CD14-positive monocyte (primary cell): Measurements from ENCODE around the gene CEP250. TPM values are rescaled to one million over a fixed set of nuclear protein-coding genes. Genes with fewer than 3 reads are reported as not detected.

Experiments
- DNase-seq, 3 donors: peaks; one replicate each; pipeline ENCODE4 v3.0.0-alpha.2; 2011 to 2022
- H2AFZ ChIP-seq: 2 replicates; pipeline ENCODE4 v1.6.0; 2012; ENCODE audit warnings: mild to moderate bottlenecking, low read depth, low read length, inconsistent platforms; ENCODE audit not compliant: insufficient read depth, poor library complexity, severe bottlenecking
- H3K27ac ChIP-seq, 2 donors: 1 replicate in 1 of 2; 2 replicates in 1 of 2; pipeline ENCODE4 v1.5.1; 2012 to 2013; ENCODE audit warnings: low read length in 2 of 2, control low read depth in 1 of 2, inconsistent platforms in 1 of 2, low read depth in 1 of 2, mild to moderate bottlenecking in 1 of 2
- H3K27me3 ChIP-seq, 2 donors: one replicate each; pipeline versions ENCODE4 v1.6.0 to v1.6.1; 2011 to 2013; ENCODE audit warnings: low read length in 2 of 2; ENCODE audit not compliant: control insufficient read depth in 2 of 2, insufficient read depth in 2 of 2
- H3K36me3 ChIP-seq, 2 donors: replicated peaks in 1 of 2; 1 replicate in 1 of 2; 2 replicates in 1 of 2; pipeline versions ENCODE4 v1.5.1 to v1.6.1; 2012 to 2013; ENCODE audit warnings: low read length in 2 of 2, control low read depth in 1 of 2, inconsistent platforms in 1 of 2, mild to moderate bottlenecking in 1 of 2; ENCODE audit not compliant: insufficient read depth in 2 of 2, control insufficient read depth in 1 of 2
- H3K4me1 ChIP-seq, 2 donors: 1 replicate in 1 of 2; 2 replicates in 1 of 2; pipeline versions ENCODE4 v1.5.1 to v1.6.1; 2012 to 2013; ENCODE audit warnings: low read length in 2 of 2, control low read depth in 1 of 2, inconsistent platforms in 1 of 2, mild to moderate bottlenecking in 1 of 2, moderate library complexity in 1 of 2; ENCODE audit not compliant: insufficient read depth in 2 of 2, control insufficient read depth in 1 of 2
- H3K4me2 ChIP-seq: replicated peaks from 2 replicates; pipeline ENCODE3; 2012; ENCODE audit warnings: low read length, moderate library complexity, mild to moderate bottlenecking; ENCODE audit not compliant: poor library complexity, severe bottlenecking; ENCODE audit errors: extremely low read depth
- H3K4me3 ChIP-seq, 3 experiments: fragments of 200-600 bp in 1 of 3; sonication (generic) in 1 of 3; replicated peaks in 1 of 3; 1 replicate in 2 of 3; 2 replicates in 1 of 3; pipeline ENCODE4 v1.5.1; 2011 to 2013; ENCODE audit warnings: low read length in 3 of 3, mild to moderate bottlenecking in 3 of 3, control low read depth in 2 of 3, low read depth in 2 of 3, inconsistent platforms in 1 of 3, moderate library complexity in 1 of 3
- H3K79me2 ChIP-seq: 2 replicates; pipeline ENCODE4 v1.6.0; 2012; ENCODE audit warnings: mild to moderate bottlenecking, control low read depth, inconsistent platforms, low read length, moderate library complexity; ENCODE audit not compliant: insufficient read depth
- H3K9ac ChIP-seq: 2 replicates; pipeline ENCODE4 v1.6.0; 2017; ENCODE audit warnings: low read length, mild to moderate bottlenecking; ENCODE audit not compliant: insufficient read depth, poor library complexity, severe bottlenecking
- H3K9me3 ChIP-seq, 2 donors: replicated peaks in 1 of 2; 1 replicate in 1 of 2; 2 replicates in 1 of 2; pipeline versions ENCODE4 v1.5.1 to v1.6.1; 2012 to 2013; ENCODE audit warnings: low read length in 2 of 2, control low read depth in 1 of 2; ENCODE audit not compliant: control insufficient read depth in 1 of 2, insufficient read depth in 1 of 2
- H4K20me1 ChIP-seq: 2 replicates; pipeline ENCODE4 v1.6.0; 2012; ENCODE audit warnings: mild to moderate bottlenecking, low read length, control low read depth, moderate library complexity; ENCODE audit not compliant: insufficient read depth
- H3K27ac Mint-ChIP-seq, 7 donors: one replicate each; pipeline ENCODE4 v1.8.0; 2020; ENCODE audit warnings: mild to moderate bottlenecking in 7 of 7, mixed read lengths in 7 of 7, moderate library complexity in 6 of 7, inconsistent platforms in 2 of 7
- H3K27me3 Mint-ChIP-seq, 3 donors: one replicate each; pipeline ENCODE4 v1.8.0; 2021 to 2022; ENCODE audit warnings: low read depth in 3 of 3, mild to moderate bottlenecking in 3 of 3, mixed read lengths in 3 of 3, moderate library complexity in 3 of 3, inconsistent platforms in 1 of 3
- H3K36me3 Mint-ChIP-seq, 2 donors: one replicate each; pipeline ENCODE4 v1.8.0; 2020; ENCODE audit warnings: mixed read lengths in 2 of 2, inconsistent platforms in 1 of 2, mild to moderate bottlenecking in 1 of 2
- H3K4me1 Mint-ChIP-seq: one replicate; pipeline ENCODE4 v1.8.0; 2020; ENCODE audit warnings: mild to moderate bottlenecking, mixed read lengths
- H3K4me3 Mint-ChIP-seq, 2 donors: one replicate each; pipeline ENCODE4 v1.8.0; 2020; ENCODE audit warnings: mild to moderate bottlenecking in 2 of 2, mixed read lengths in 2 of 2, moderate library complexity in 1 of 2
- H3K9me3 Mint-ChIP-seq, 7 donors: one replicate each; pipeline ENCODE4 v1.8.0; 2020 to 2022; ENCODE audit warnings: mixed read lengths in 7 of 7, mild to moderate bottlenecking in 6 of 7, moderate library complexity in 6 of 7, inconsistent platforms in 2 of 7
- CTCF ChIP-seq: fragments of 200-600 bp; IDR thresholded peaks from one replicate; pipeline ENCODE4 v1.8.0; 2022; ENCODE audit warnings: antibody characterized with exemption, mild to moderate bottlenecking
- WGBS: methylation state at CpG from one replicate; pipeline ENCODE4 v1.1.5; 2013; ENCODE audit warnings: missing lambda C conversion rate; ENCODE audit not compliant: insufficient coverage; 5-methylcytosine and 5-hydroxymethylcytosine counted together
- intact Hi-C, 2 donors: fragments of 100-400 bp; cut with micrococcal nuclease; formaldehyde crosslinking; loops; one replicate each; pipeline versions ENCODE4 v1.15.0 to v1.15.1; 2023
- polyA plus RNA-seq, 3 donors: library from polyadenylated mRNA; depleted of rRNA in 1 of 3; unstranded in 2 of 3; stranded (reverse) in 1 of 3; fragments of 300-500 nt in 2 of 3; fragments of >200 nt in 1 of 3; fragmentation: Illumina TruSeq in 2 of 3; gene quantifications; 1 replicate in 2 of 3; 2 replicates in 1 of 3; pipeline ENCODE4 v1.2.3, GENCODE V29; 2012 to 2021
- small RNA-seq: library from RNA; depleted of rRNA; stranded (forward); fragments of <200 nt; gene quantifications from one replicate; pipeline ENCODE3, GENCODE V24; 2012; ENCODE audit warnings: low read depth; ENCODE audit not compliant: insufficient read length

The CEP250 gene
- polyA plus RNA-seq, 3 donors = 0.81 to 5.9 (median 1.2) TPM

- intact Hi-C loops = no loop called here
- Histone ChIP-seq H3K4me2 (no peak overlapping the region), H3K9ac (no peak overlapping the region), H4K20me1 (no peaks in the 10 kb centered on the region), H3K9me3 (no peaks in the 10 kb centered on the region), H3K4me1 (no peaks in the 10 kb centered on the region), H2AFZ (no peak overlapping the region), H3K4me3 (no peak overlapping the region), H3K27ac (no peak overlapping the region), H3K27me3 (no peaks in the 10 kb centered on the region), H3K36me3 (no peaks in the 10 kb centered on the region), H3K79me2 (no peaks in the 10 kb centered on the region)
- no peak for TF ChIP-seq CTCF
- Mint-ChIP-seq H3K4me1 (no peaks in the 10 kb centered on the region), H3K36me3 (no peaks in the 10 kb centered on the region), H3K27me3 (peaks cover 6 to 13% (median 7%) of the 10 kb centered on the region in 3 donors), H3K27ac (no peak overlapping the region), H3K9me3 (no peaks in the 10 kb centered on the region), H3K4me3 (no peak overlapping the region)
- 95% methylated on average over 7 of the region's 7 CpGs for WGBS
- DNase-seq = no peak
These were observed 109.5 kb downstream of the CEP250 start for GRCh38 chr20:35564905-35565304.

DNA sequence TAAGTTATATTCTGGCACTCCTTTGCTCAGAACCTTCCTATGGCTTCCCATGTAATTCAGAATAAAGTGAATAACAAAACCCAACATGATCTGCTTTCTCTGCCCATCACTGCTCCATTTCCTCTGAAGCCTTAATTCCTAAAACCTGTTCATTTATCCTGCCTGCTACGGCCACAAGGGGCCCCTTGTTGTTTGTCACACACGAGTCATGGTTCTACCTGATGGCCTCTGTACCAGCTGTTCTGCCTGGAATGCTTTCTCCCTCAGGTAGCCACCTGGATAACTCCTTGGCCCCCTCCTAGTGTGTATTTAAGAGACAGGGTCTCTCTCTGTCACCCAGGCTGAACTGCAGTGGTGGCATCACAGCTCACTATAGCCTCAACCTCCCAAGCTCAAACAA lies 113.2 kb downstream of the CEP250 start:
- TF ChIP-seq CTCF = peak; percentile 11
- intact Hi-C loops = no loop called here
- H2AFZ ChIP-seq = no peak overlapping the region
- Mint-ChIP-seq H3K4me3 (no peak overlapping the region), H3K27me3 (peaks cover 7 to 13% (median 9%) of the 10 kb centered on the region in 3 donors), H3K27ac (no peak overlapping the region), H3K9me3 (peaks cover 0 to 16% (median 13%) of the 10 kb centered on the region in 7 donors), H3K4me1 (no peaks in the 10 kb centered on the region), H3K36me3 (no peaks in the 10 kb centered on the region)
- no peak overlapping the region for H3K27ac ChIP-seq
- H4K20me1 ChIP-seq = no peaks in the 10 kb centered on the region
- H3K4me2 ChIP-seq = no peak overlapping the region
- no peak overlapping the region for H3K9ac ChIP-seq
- no peaks in the 10 kb centered on the region for H3K4me1 ChIP-seq
- DNase-seq = no peak
- no peak overlapping the region for H3K4me3 ChIP-seq
- 0% methylated on average over 1 of the region's 2 CpGs for WGBS
- H3K79me2 ChIP-seq = no peaks in the 10 kb centered on the region
- peaks cover 5 to 6% of the 10 kb centered on the region in 2 donors for H3K9me3 ChIP-seq
- no peaks in the 10 kb centered on the region for H3K36me3 ChIP-seq
- H3K27me3 ChIP-seq = no peaks in the 10 kb centered on the region

Small RNAs within 50 kb of the gene (small RNA-seq; reads per million reads assigned to genes)
- gene MIR1289-1 = not detected

Other genes with a start within 250 kb of the CEP250 start
- gene MMP24, start 228.9 kb upstream of the CEP250 start, polyA plus RNA-seq = under 1 TPM in 1 of 3 donors, not detected in 2; 0.14 TPM
- gene MMP24OS, start 177.5 kb upstream of the CEP250 start, polyA plus RNA-seq = 10 to 100 TPM in 1 of 3 donors, 1 to 10 TPM in 2; 9.5 to 43.9 (median 9.6) TPM
- 100 to 1,000 TPM in 2 of 3 donors, 10 to 100 TPM in 1; 94.3 to 222 (median 190) TPM for gene EIF6, start 170.8 kb upstream of the CEP250 start, polyA plus RNA-seq
- gene FAM83C, start 163.2 kb upstream of the CEP250 start, polyA plus RNA-seq = not detected
- 10 to 100 TPM in 1 of 3 donors, 1 to 10 TPM in 2; 8.5 to 15.6 (median 9.8) TPM for gene UQCC1, start 43.6 kb upstream of the CEP250 start, polyA plus RNA-seq
- gene GDF5, start 17.4 kb upstream of the CEP250 start, polyA plus RNA-seq = not detected
- not detected for gene C20orf173, start 74.1 kb downstream of the CEP250 start, polyA plus RNA-seq
- gene ERGIC3, start 86.5 kb downstream of the CEP250 start, polyA plus RNA-seq = 100 to 1,000 TPM; 128 to 371 (median 130) TPM
- under 1 TPM in 2 of 3 donors, not detected in 1; 0.12 to 0.51 TPM for gene SPAG4, start 160.2 kb downstream of the CEP250 start, polyA plus RNA-seq
- 100 to 1,000 TPM; 153 to 210 (median 167) TPM for gene CPNE1, start 209.3 kb downstream of the CEP250 start, polyA plus RNA-seq
- gene RBM12, start 209.3 kb downstream of the CEP250 start, polyA plus RNA-seq = 10 to 100 TPM; 21.5 to 32.8 (median 30.4) TPM
- gene NFS1, start 243.8 kb downstream of the CEP250 start, polyA plus RNA-seq = 10 to 100 TPM; 18.1 to 21.4 (median 19.2) TPM
- 100 to 1,000 TPM; 220 to 448 (median 352) TPM for gene ROMO1, start 243.8 kb downstream of the CEP250 start, polyA plus RNA-seq